ENCODE data around the gene PPP2R2B. TPM values are rescaled to one million over a fixed set of nuclear protein-coding genes. Genes with fewer than 3 reads are reported as not detected.

PPP2R2B gene
- total RNA-seq, 1 donor = not detected

GRCh38 chr5:146919304-146919703 lies 40.7 kb upstream of the PPP2R2B start:
- Histone ChIP-seq H3K27ac (ENCODE audit: low read depth, low read length) (no peak overlapping the region), H3K4me3 (ENCODE audit: insufficient read depth, low read length) (no peak overlapping the region), H3K79me2 (ENCODE audit: insufficient read depth, low read length) (no peaks in the 10 kb centered on the region), H3K4me1 (ENCODE audit: insufficient read depth, low read length) (no peaks in the 10 kb centered on the region), H3K27me3 (ENCODE audit: insufficient read depth, low read length) (no peaks in the 10 kb centered on the region), H3K9me3 (ENCODE audit: low read depth, low read length) (no peaks in the 10 kb centered on the region), H4K20me1 (ENCODE audit: insufficient read depth, low read length) (no peaks in the 10 kb centered on the region), H3K4me2 (ENCODE audit: insufficient read depth, low read length) (no peak overlapping the region), H2AFZ (ENCODE audit: low read length) (no peak overlapping the region), H3K36me3 (ENCODE audit: insufficient read depth, low read length) (no peaks in the 10 kb centered on the region)
- DNase-seq (ENCODE audit: insufficient read length, low spot score, missing footprints) = no peak
- no peak for TF ChIP-seq CTCF (IDR thresholded peaks at IDR 0.05; ENCODE audit: extremely low read depth, low read depth, low read length)

GRCh38 chr5:146917931-146918330 lies 39.4 kb upstream of the PPP2R2B start:
- H3K79me2 ChIP-seq (ENCODE audit: insufficient read depth, low read length) = no peaks in the 10 kb centered on the region
- H4K20me1 ChIP-seq (ENCODE audit: insufficient read depth, low read length) = no peaks in the 10 kb centered on the region
- no peaks in the 10 kb centered on the region for H3K36me3 ChIP-seq (ENCODE audit: insufficient read depth, low read length)
- H2AFZ ChIP-seq (ENCODE audit: low read length) = no peak overlapping the region
- no peak overlapping the region for H3K4me3 ChIP-seq (ENCODE audit: insufficient read depth, low read length)
- no peaks in the 10 kb centered on the region for H3K9me3 ChIP-seq (ENCODE audit: low read depth, low read length)
- no peaks in the 10 kb centered on the region for H3K27me3 ChIP-seq (ENCODE audit: insufficient read depth, low read length)
- no peaks in the 10 kb centered on the region for H3K4me1 ChIP-seq (ENCODE audit: insufficient read depth, low read length)
- DNase-seq (ENCODE audit: insufficient read length, low spot score, missing footprints) = no peak
- no peak overlapping the region for H3K27ac ChIP-seq (ENCODE audit: low read depth, low read length)
- TF ChIP-seq CTCF (IDR thresholded peaks at IDR 0.05; ENCODE audit: extremely low read depth, low read depth, low read length) = no peak
- no peak overlapping the region for H3K4me2 ChIP-seq (ENCODE audit: insufficient read depth, low read length)

- no peaks in the 10 kb centered on the region for H3K36me3 ChIP-seq (ENCODE audit: insufficient read depth, low read length)
- H4K20me1 ChIP-seq (ENCODE audit: insufficient read depth, low read length) = no peaks in the 10 kb centered on the region
- no peak for TF ChIP-seq CTCF (IDR thresholded peaks at IDR 0.05; ENCODE audit: extremely low read depth, low read depth, low read length)
- H3K27ac ChIP-seq (ENCODE audit: low read depth, low read length) = no peak overlapping the region
- H3K4me2 ChIP-seq (ENCODE audit: insufficient read depth, low read length) = no peak overlapping the region
- H3K9me3 ChIP-seq (ENCODE audit: low read depth, low read length) = no peaks in the 10 kb centered on the region
- H3K27me3 ChIP-seq (ENCODE audit: insufficient read depth, low read length) = no peaks in the 10 kb centered on the region
- H3K4me1 ChIP-seq (ENCODE audit: insufficient read depth, low read length) = no peaks in the 10 kb centered on the region
- no peaks in the 10 kb centered on the region for H3K79me2 ChIP-seq (ENCODE audit: insufficient read depth, low read length)
- no peak overlapping the region for H2AFZ ChIP-seq (ENCODE audit: low read length)
- H3K4me3 ChIP-seq (ENCODE audit: insufficient read depth, low read length) = no peak overlapping the region
- no peak for DNase-seq (ENCODE audit: insufficient read length, low spot score, missing footprints)
Measured at GRCh38 chr5:146912874-146913273, 34.3 kb upstream of the PPP2R2B start.

- H3K36me3 ChIP-seq (ENCODE audit: insufficient read depth, low read length) = no peaks in the 10 kb centered on the region
- DNase-seq (ENCODE audit: insufficient read length, low spot score, missing footprints) = no peak
- no peak overlapping the region for H3K4me3 ChIP-seq (ENCODE audit: insufficient read depth, low read length)
- no peak overlapping the region for H3K27ac ChIP-seq (ENCODE audit: low read depth, low read length)
- no peak overlapping the region for H3K4me2 ChIP-seq (ENCODE audit: insufficient read depth, low read length)
- H3K27me3 ChIP-seq (ENCODE audit: insufficient read depth, low read length) = no peaks in the 10 kb centered on the region
- no peaks in the 10 kb centered on the region for H4K20me1 ChIP-seq (ENCODE audit: insufficient read depth, low read length)
- H3K79me2 ChIP-seq (ENCODE audit: insufficient read depth, low read length) = no peaks in the 10 kb centered on the region
- no peaks in the 10 kb centered on the region for H3K4me1 ChIP-seq (ENCODE audit: insufficient read depth, low read length)
- H3K9me3 ChIP-seq (ENCODE audit: low read depth, low read length) = no peaks in the 10 kb centered on the region
- no peak for TF ChIP-seq CTCF (IDR thresholded peaks at IDR 0.05; ENCODE audit: extremely low read depth, low read depth, low read length)
- H2AFZ ChIP-seq (ENCODE audit: low read length) = no peak overlapping the region
Measured at GRCh38 chr5:146910239-146910638, 31.7 kb upstream of the PPP2R2B start.

Measured in osteoblast (primary cell).